ENCODE measurements around the gene TRAPPC3.

Gene TRAPPC3

DNA sequence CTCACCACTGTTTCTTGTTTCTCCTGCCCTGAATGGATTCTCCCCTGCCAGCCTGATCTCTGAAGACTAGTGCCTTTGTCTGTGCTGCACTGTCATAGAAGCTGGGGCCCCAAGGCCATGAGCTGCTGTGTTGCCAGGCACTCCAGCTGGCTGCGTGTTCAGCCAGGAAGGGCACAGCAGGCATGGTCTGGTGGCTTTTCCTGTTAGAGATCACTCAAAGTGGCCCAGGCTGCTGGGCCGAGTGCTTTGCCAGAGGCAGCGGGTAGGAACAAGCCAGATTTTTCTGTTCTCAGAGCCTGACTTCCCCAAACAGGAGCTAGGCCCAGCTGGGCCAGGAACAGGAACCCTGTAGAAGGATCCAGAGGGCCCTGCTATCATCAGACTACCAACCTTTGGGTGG lies 55.4 kb downstream of the TRAPPC3 start:
- peak in 1 of 2 experiments; percentile 34 for DNase-seq (ENCODE audit: low read depth in 1 of 2, low spot score in 1 of 2)
- no peaks in the 10 kb centered on the region for H3K27me3 ChIP-seq (ENCODE audit: insufficient read depth, poor library complexity, severe bottlenecking)
- H3K4me3 ChIP-seq (replicated peaks; ENCODE audit: insufficient read depth, low read length): no peak overlapping the region
- peak overlapping the region; percentile 8; the same call in 1 of the 2 replicates for H3K27ac ChIP-seq (replicated peaks)
- TF ChIP-seq POLR2AphosphoS5 (IDR thresholded peaks at IDR 0.05; ENCODE audit: low read depth): no peak
- TF ChIP-seq, protein P1, sequence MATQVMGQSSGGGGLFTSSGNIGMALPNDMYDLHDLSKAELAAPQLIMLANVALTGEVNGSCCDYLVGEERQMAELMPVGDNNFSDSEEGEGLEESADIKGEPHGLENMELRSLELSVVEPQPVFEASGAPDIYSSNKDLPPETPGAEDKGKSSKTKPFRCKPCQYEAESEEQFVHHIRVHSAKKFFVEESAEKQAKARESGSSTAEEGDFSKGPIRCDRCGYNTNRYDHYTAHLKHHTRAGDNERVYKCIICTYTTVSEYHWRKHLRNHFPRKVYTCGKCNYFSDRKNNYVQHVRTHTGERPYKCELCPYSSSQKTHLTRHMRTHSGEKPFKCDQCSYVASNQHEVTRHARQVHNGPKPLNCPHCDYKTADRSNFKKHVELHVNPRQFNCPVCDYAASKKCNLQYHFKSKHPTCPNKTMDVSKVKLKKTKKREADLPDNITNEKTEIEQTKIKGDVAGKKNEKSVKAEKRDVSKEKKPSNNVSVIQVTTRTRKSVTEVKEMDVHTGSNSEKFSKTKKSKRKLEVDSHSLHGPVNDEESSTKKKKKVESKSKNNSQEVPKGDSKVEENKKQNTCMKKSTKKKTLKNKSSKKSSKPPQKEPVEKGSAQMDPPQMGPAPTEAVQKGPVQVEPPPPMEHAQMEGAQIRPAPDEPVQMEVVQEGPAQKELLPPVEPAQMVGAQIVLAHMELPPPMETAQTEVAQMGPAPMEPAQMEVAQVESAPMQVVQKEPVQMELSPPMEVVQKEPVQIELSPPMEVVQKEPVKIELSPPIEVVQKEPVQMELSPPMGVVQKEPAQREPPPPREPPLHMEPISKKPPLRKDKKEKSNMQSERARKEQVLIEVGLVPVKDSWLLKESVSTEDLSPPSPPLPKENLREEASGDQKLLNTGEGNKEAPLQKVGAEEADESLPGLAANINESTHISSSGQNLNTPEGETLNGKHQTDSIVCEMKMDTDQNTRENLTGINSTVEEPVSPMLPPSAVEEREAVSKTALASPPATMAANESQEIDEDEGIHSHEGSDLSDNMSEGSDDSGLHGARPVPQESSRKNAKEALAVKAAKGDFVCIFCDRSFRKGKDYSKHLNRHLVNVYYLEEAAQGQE (IDR thresholded peaks at IDR 0.05; ENCODE audit: insufficient replicate concordance, low read depth): no peak
- TF ChIP-seq, protein P2, sequence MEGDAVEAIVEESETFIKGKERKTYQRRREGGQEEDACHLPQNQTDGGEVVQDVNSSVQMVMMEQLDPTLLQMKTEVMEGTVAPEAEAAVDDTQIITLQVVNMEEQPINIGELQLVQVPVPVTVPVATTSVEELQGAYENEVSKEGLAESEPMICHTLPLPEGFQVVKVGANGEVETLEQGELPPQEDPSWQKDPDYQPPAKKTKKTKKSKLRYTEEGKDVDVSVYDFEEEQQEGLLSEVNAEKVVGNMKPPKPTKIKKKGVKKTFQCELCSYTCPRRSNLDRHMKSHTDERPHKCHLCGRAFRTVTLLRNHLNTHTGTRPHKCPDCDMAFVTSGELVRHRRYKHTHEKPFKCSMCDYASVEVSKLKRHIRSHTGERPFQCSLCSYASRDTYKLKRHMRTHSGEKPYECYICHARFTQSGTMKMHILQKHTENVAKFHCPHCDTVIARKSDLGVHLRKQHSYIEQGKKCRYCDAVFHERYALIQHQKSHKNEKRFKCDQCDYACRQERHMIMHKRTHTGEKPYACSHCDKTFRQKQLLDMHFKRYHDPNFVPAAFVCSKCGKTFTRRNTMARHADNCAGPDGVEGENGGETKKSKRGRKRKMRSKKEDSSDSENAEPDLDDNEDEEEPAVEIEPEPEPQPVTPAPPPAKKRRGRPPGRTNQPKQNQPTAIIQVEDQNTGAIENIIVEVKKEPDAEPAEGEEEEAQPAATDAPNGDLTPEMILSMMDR (IDR thresholded peaks at IDR 0.05; ENCODE audit: insufficient read depth, low read length): no peak
- TF ChIP-seq SPI1 (IDR thresholded peaks at IDR 0.05; ENCODE audit: borderline replicate concordance, low read depth): no peak
- TF ChIP-seq GABPA (IDR thresholded peaks at IDR 0.05; ENCODE audit: low read depth): no peak

DNA sequence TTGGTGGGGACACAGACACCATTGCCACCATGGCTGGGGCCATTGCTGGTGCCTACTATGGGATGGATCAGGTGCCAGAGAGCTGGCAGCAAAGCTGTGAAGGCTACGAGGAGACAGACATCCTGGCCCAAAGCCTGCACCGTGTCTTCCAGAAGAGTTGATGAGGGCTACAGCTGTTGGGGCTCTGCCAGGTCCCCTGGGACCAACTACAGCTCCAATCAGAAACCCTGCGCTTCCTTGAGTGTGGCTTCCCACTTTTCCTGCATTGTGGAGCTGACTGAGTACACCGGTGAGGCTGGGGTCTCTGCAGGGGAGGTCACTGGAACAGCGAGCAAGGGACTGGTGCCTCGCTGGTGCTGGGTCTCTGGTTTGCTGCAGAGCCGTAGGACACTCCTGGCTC lies 56.1 kb downstream of the TRAPPC3 start:
- TF ChIP-seq SPI1 (IDR thresholded peaks at IDR 0.05; ENCODE audit: borderline replicate concordance, low read depth) (no peak), POLR2AphosphoS5 (IDR thresholded peaks at IDR 0.05; ENCODE audit: low read depth) (no peak), GABPA (IDR thresholded peaks at IDR 0.05; ENCODE audit: low read depth) (no peak)
- TF ChIP-seq, protein P1 (IDR thresholded peaks at IDR 0.05; ENCODE audit: insufficient replicate concordance, low read depth): no peak
- TF ChIP-seq, protein P2 (IDR thresholded peaks at IDR 0.05; ENCODE audit: insufficient read depth, low read length): no peak
- H3K27me3 ChIP-seq (ENCODE audit: insufficient read depth, poor library complexity, severe bottlenecking): no peaks in the 10 kb centered on the region
- DNase-seq (ENCODE audit: low read depth in 1 of 2, low spot score in 1 of 2): no peak
- no peak overlapping the region for H3K4me3 ChIP-seq (replicated peaks; ENCODE audit: insufficient read depth, low read length)
- no peak overlapping the region for H3K27ac ChIP-seq (replicated peaks)

DNA sequence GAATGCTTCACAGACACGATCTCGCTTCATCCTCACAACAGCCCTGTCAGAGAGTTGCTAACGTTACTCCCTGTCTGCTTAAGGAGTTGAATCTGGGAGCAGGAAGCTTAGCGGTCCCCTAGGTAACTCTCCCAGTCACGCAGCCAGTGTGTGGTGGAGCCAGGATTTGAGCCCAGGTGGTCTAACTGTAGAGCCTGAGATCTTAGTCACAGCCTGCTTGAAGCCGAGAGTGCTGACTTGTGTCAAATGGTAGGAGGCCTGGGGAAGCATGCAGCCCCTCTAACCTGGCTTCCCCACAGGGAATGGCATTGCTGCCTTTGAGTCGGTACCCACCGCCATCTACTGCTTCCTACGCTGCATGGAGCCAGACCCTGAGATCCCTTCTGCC lies 56.5 kb downstream of the TRAPPC3 start:
- TF ChIP-seq GABPA (IDR thresholded peaks at IDR 0.05; ENCODE audit: low read depth) (no peak), SPI1 (IDR thresholded peaks at IDR 0.05; ENCODE audit: borderline replicate concordance, low read depth) (no peak), POLR2AphosphoS5 (IDR thresholded peaks at IDR 0.05; ENCODE audit: low read depth) (no peak)
- TF ChIP-seq, protein P1 (IDR thresholded peaks at IDR 0.05; ENCODE audit: insufficient replicate concordance, low read depth): no peak
- Histone ChIP-seq H3K4me3 (replicated peaks; ENCODE audit: insufficient read depth, low read length) (no peak overlapping the region), H3K27ac (replicated peaks) (no peak overlapping the region), H3K27me3 (ENCODE audit: insufficient read depth, poor library complexity, severe bottlenecking) (no peaks in the 10 kb centered on the region)
- DNase-seq (ENCODE audit: low read depth in 1 of 2, low spot score in 1 of 2): no peak

Data from HL-60 (cell line).